ENCODE results near the gene STK25.

DNA sequence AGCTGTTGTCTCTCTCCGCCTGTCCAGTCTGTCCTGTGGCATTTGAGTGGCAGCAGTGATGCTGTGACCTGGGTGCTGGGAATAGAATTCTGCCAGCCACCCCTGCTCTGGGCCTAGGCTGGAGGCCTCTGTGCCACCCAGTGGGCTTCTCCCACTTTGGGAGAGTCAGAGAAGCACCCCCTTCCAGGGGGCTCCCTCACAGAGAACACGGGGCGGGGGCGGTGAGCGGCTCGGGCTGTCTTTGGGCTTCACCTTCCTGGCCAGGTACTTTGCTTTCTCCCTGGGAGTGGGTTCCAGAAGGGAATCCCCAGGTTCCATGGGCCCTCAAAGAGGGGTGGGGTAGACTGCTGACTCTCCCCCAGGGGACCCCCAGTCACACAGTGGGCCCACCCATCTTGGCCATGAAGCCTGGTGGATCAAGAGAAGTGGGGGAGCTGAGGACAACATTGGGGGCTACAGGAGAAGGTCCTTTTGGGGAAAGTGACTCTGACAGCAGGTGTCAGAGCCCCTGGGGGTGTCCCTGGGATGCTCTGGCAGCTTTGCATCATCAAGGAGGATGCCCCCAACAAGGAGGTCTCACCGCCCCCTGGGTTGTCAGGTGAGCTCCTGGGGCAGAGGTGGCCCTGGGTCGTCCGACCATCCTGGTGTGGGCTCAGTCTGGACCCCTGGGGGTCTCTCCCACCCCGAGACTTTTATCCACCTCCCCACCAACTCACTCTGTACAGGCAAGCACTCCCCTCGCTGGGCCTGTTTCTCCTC lies 31.4 kb upstream of the STK25 start:
- TF ChIP-seq MTA3 (IDR thresholded peaks at IDR 0.05; ENCODE audit: borderline replicate concordance, low read length) (no peak), SIN3A (IDR thresholded peaks at IDR 0.05; ENCODE audit: low read depth, low read length) (no peak), RCOR1 (conservative IDR thresholded peaks at IDR 0.05; ENCODE audit: low read depth, low read length) (no peak), SMARCA5 (IDR thresholded peaks at IDR 0.05) (no peak), TCF12 (IDR thresholded peaks at IDR 0.05; ENCODE audit: low read depth, low read length) (no peak), EZH2 (IDR thresholded peaks at IDR 0.05; ENCODE audit: borderline replicate concordance, control insufficient read depth, low read depth, low read length) (no peak), CBFB (IDR thresholded peaks at IDR 0.05; ENCODE audit: low read depth) (no peak)
